Nephron (organoid): ENCODE measurements around the gene DHRS4.
"Not testable (repeated sequence)": the region's sequence is repeated elsewhere in the genome, so short reads cannot be mapped to it uniquely, and the experiment has no call there.

Experiments used
- H3K27ac Mint-ChIP-seq, 3 experiments: 2 replicates each; pipeline ENCODE4 v1.8.0; 2020; ENCODE audit warnings: mixed read lengths in 3 of 3, mild to moderate bottlenecking in 2 of 3, moderate library complexity in 1 of 3
- H3K27me3 Mint-ChIP-seq: 2 replicates; pipeline ENCODE4 v1.8.0; 2021; ENCODE audit warnings: low read depth, mild to moderate bottlenecking, moderate library complexity, mixed read lengths
- H3K36me3 Mint-ChIP-seq: 2 replicates; pipeline ENCODE4 v1.8.0; 2020; ENCODE audit warnings: low read depth, mixed read lengths
- H3K4me1 Mint-ChIP-seq: 2 replicates; pipeline ENCODE4 v1.8.0; 2020; ENCODE audit warnings: mixed read lengths
- H3K4me3 Mint-ChIP-seq, 3 experiments: 2 replicates each; pipeline ENCODE4 v1.8.0; 2020; ENCODE audit warnings: mild to moderate bottlenecking in 3 of 3, mixed read lengths in 3 of 3, moderate library complexity in 2 of 3
- H3K9me3 Mint-ChIP-seq: 2 replicates; pipeline ENCODE4 v1.8.0; 2020; ENCODE audit warnings: mixed read lengths
- CTCF ChIP-seq, 3 experiments: fragments of 200-600 bp; sonication (generic); IDR thresholded peaks; one replicate each; pipeline ENCODE4 v1.5.0; 2021; ENCODE audit warnings: antibody characterized with exemption in 3 of 3; ENCODE audit not compliant: unreplicated experiment in 3 of 3

The DHRS4 gene

GRCh38 chr14:23984891-23985602, 31.5 kb downstream of the DHRS4 start:
- H3K27ac Mint-ChIP-seq: no peak overlapping the region
- TF ChIP-seq CTCF (IDR thresholded peaks at IDR 0.05; ENCODE audit: unreplicated experiment in 3 of 3): no peak
- peaks cover 36% of the 10 kb centered on the region for H3K4me1 Mint-ChIP-seq
- peaks cover 3% of the 10 kb centered on the region for H3K36me3 Mint-ChIP-seq
- H3K27me3 Mint-ChIP-seq: no peaks in the 10 kb centered on the region
- no peak overlapping the region for H3K4me3 Mint-ChIP-seq
- H3K9me3 Mint-ChIP-seq: peaks cover 6% of the 10 kb centered on the region

GRCh38 chr14:23988223-23988606, 34.6 kb downstream of the DHRS4 start:
- H3K27me3 Mint-ChIP-seq, H3K9me3 Mint-ChIP-seq, H3K36me3 Mint-ChIP-seq: not testable (repeated sequence)
- Mint-ChIP-seq H3K27ac (peak overlapping the region; percentile 30 to 92 (median 81)), H3K4me3 (peak overlapping the region; percentile 77 to 79 (median 79)), H3K4me1 (peaks cover 43% of the 10 kb centered on the region)

GRCh38 chr14:23988607-23989363, 35.2 kb downstream of the DHRS4 start, which contains the start of gene DHRS4L2:
Gene DHRS4L2 (plus strand): TSS chr14:23988929. CDS start chr14:23988948, 19 bp downstream.
- not testable (repeated sequence) for H3K27me3 Mint-ChIP-seq, H3K36me3 Mint-ChIP-seq, H3K9me3 Mint-ChIP-seq
- H3K4me3 Mint-ChIP-seq: peak within 1 kb of the TSS; percentile 77 to 84 (median 79)
- H3K27ac Mint-ChIP-seq: peak within 1 kb of the TSS; percentile 81 to 93 (median 84)
- H3K4me1 Mint-ChIP-seq: peaks cover 43% of the 10 kb centered on the region

GRCh38 chr14:23989734-23990445, 36.3 kb downstream of the DHRS4 start:
- peaks cover 43% of the 10 kb centered on the region for H3K4me1 Mint-ChIP-seq
- not testable (repeated sequence) for H3K27me3 Mint-ChIP-seq, H3K9me3 Mint-ChIP-seq, H3K36me3 Mint-ChIP-seq
- peak overlapping the region in 2 of 3 experiments; percentile 81 to 84 for H3K27ac Mint-ChIP-seq
- peak overlapping the region; percentile 77 to 84 (median 79) for H3K4me3 Mint-ChIP-seq

- not testable (repeated sequence) for H3K4me3 Mint-ChIP-seq, H3K36me3 Mint-ChIP-seq, H3K9me3 Mint-ChIP-seq, H3K27me3 Mint-ChIP-seq
- Mint-ChIP-seq H3K4me1 (peaks cover 43% of the 10 kb centered on the region), H3K27ac (peak overlapping the region in 1 of 3 experiments; percentile 37)
Observed at GRCh38 chr14:23990961-23991360, 37.4 kb downstream of the DHRS4 start.

- H3K27me3 Mint-ChIP-seq, H3K9me3 Mint-ChIP-seq, H3K27ac Mint-ChIP-seq, H3K36me3 Mint-ChIP-seq, H3K4me3 Mint-ChIP-seq: not testable (repeated sequence)
- H3K4me1 Mint-ChIP-seq: peaks cover 24% of the 10 kb centered on the region
Observed at GRCh38 chr14:23993042-23993441, 39.5 kb downstream of the DHRS4 start.

GRCh38 chr14:23996009-23996408, 42.4 kb downstream of the DHRS4 start:
- not testable (repeated sequence) for H3K36me3 Mint-ChIP-seq, H3K4me1 Mint-ChIP-seq, H3K27ac Mint-ChIP-seq, H3K9me3 Mint-ChIP-seq, H3K4me3 Mint-ChIP-seq, H3K27me3 Mint-ChIP-seq

GRCh38 chr14:23996825-23997224, 43.3 kb downstream of the DHRS4 start:
- not testable (repeated sequence) for H3K27ac Mint-ChIP-seq, H3K9me3 Mint-ChIP-seq, H3K4me3 Mint-ChIP-seq, H3K36me3 Mint-ChIP-seq, H3K4me1 Mint-ChIP-seq, H3K27me3 Mint-ChIP-seq

GRCh38 chr14:23999640-24000039, 46.1 kb downstream of the DHRS4 start:
- H3K27ac Mint-ChIP-seq, H3K9me3 Mint-ChIP-seq, H3K4me1 Mint-ChIP-seq: not testable (repeated sequence)

GRCh38 chr14:24001078-24001477, 47.5 kb downstream of the DHRS4 start:
- H3K4me3 Mint-ChIP-seq, H3K27ac Mint-ChIP-seq, H3K27me3 Mint-ChIP-seq, H3K9me3 Mint-ChIP-seq, H3K4me1 Mint-ChIP-seq, H3K36me3 Mint-ChIP-seq: not testable (repeated sequence)

More at GRCh38 chr14:23999640-24000039, 46.1 kb downstream of the DHRS4 start:
- not testable (repeated sequence) for H3K36me3 Mint-ChIP-seq, H3K27me3 Mint-ChIP-seq, H3K4me3 Mint-ChIP-seq

GRCh38 chr14:24001679-24002078, 48.1 kb downstream of the DHRS4 start:
- not testable (repeated sequence) for H3K9me3 Mint-ChIP-seq, H3K4me3 Mint-ChIP-seq, H3K4me1 Mint-ChIP-seq, H3K27me3 Mint-ChIP-seq, H3K36me3 Mint-ChIP-seq, H3K27ac Mint-ChIP-seq

- not testable (repeated sequence) for H3K27ac Mint-ChIP-seq, H3K36me3 Mint-ChIP-seq, H3K27me3 Mint-ChIP-seq, H3K4me3 Mint-ChIP-seq, H3K9me3 Mint-ChIP-seq, H3K4me1 Mint-ChIP-seq
Observed at GRCh38 chr14:24006471-24006816, 52.9 kb downstream of the DHRS4 start.

GRCh38 chr14:24006817-24007652, 53.5 kb downstream of the DHRS4 start:
- not testable (repeated sequence) for H3K9me3 Mint-ChIP-seq, H3K4me1 Mint-ChIP-seq, H3K36me3 Mint-ChIP-seq, H3K27ac Mint-ChIP-seq, H3K27me3 Mint-ChIP-seq
- H3K4me3 Mint-ChIP-seq: peak overlapping the region; percentile 48 to 69 (median 55)
